Stimulated activated naive CD8-positive, alpha-beta T cell treated with anti-CD3 and anti-CD28 coated beads, Interleukin-15, Interleukin-2, amounts not matched to agents 100 ng/mL and 50 ng/mL, for 24 hours (primary cell): ENCODE measurements around the gene ARF6.
"Not testable (repeated sequence)": the region's sequence is repeated elsewhere in the genome, so short reads cannot be mapped to it uniquely, and the experiment has no call there.

Experiments
- H3K27ac Mint-ChIP-seq: one replicate; pipeline ENCODE4 v1.8.0; 2021; ENCODE audit warnings: mild to moderate bottlenecking, mixed read lengths
- H3K27me3 Mint-ChIP-seq: one replicate; pipeline ENCODE4 v1.8.0; 2021; ENCODE audit warnings: mixed read lengths
- H3K36me3 Mint-ChIP-seq: one replicate; pipeline ENCODE4 v1.8.0; 2021; ENCODE audit warnings: low read depth, mixed read lengths
- H3K4me1 Mint-ChIP-seq: one replicate; pipeline ENCODE4 v1.8.0; 2021; ENCODE audit warnings: low read depth, mixed read lengths
- H3K4me3 Mint-ChIP-seq: one replicate; pipeline ENCODE4 v1.8.0; 2021; ENCODE audit warnings: mild to moderate bottlenecking, mixed read lengths
- H3K9me3 Mint-ChIP-seq: one replicate; pipeline ENCODE4 v1.8.0; 2021; ENCODE audit warnings: mixed read lengths

The ARF6 gene

GRCh38 chr14:49867831-49868719 lies 24.8 kb upstream of the ARF6 start:
- no peaks in the 10 kb centered on the region for H3K36me3 Mint-ChIP-seq
- H3K4me3 Mint-ChIP-seq = peak overlapping the region; percentile 96
- H3K4me1 Mint-ChIP-seq = peaks cover 46% of the 10 kb centered on the region
- no peaks in the 10 kb centered on the region for H3K9me3 Mint-ChIP-seq
- peak overlapping the region; percentile 94 for H3K27ac Mint-ChIP-seq
- H3K27me3 Mint-ChIP-seq = no peaks in the 10 kb centered on the region

GRCh38 chr14:49868720-49869114 lies 24.2 kb upstream of the ARF6 start:
- peaks cover 46% of the 10 kb centered on the region for H3K4me1 Mint-ChIP-seq
- H3K27me3 Mint-ChIP-seq = no peaks in the 10 kb centered on the region
- peak overlapping the region; percentile 96 for H3K4me3 Mint-ChIP-seq
- peak overlapping the region; percentile 94 for H3K27ac Mint-ChIP-seq
- no peaks in the 10 kb centered on the region for H3K9me3 Mint-ChIP-seq
- H3K36me3 Mint-ChIP-seq = no peaks in the 10 kb centered on the region

- Mint-ChIP-seq H3K9me3 (no peaks in the 10 kb centered on the region), H3K27ac (peak overlapping the region; percentile 63), H3K27me3 (no peaks in the 10 kb centered on the region), H3K36me3 (no peaks in the 10 kb centered on the region), H3K4me3 (no peak overlapping the region), H3K4me1 (peaks cover 46% of the 10 kb centered on the region)
These were observed 22.0 kb upstream of the ARF6 start for GRCh38 chr14:49870908-49871307.

GRCh38 chr14:49873548-49873947 lies 19.3 kb upstream of the ARF6 start:
- not testable (repeated sequence) for H3K36me3 Mint-ChIP-seq, H3K4me3 Mint-ChIP-seq, H3K9me3 Mint-ChIP-seq, H3K27ac Mint-ChIP-seq, H3K27me3 Mint-ChIP-seq
- peaks cover 41% of the 10 kb centered on the region for H3K4me1 Mint-ChIP-seq

- peaks cover 36% of the 10 kb centered on the region for H3K4me1 Mint-ChIP-seq
- no peaks in the 10 kb centered on the region for H3K36me3 Mint-ChIP-seq
- no peaks in the 10 kb centered on the region for H3K9me3 Mint-ChIP-seq
- no peaks in the 10 kb centered on the region for H3K27me3 Mint-ChIP-seq
- no peak overlapping the region for H3K27ac Mint-ChIP-seq
- H3K4me3 Mint-ChIP-seq = no peak overlapping the region
These were observed 17.2 kb upstream of the ARF6 start for GRCh38 chr14:49875640-49876198.

- Mint-ChIP-seq H3K36me3 (no peaks in the 10 kb centered on the region), H3K27me3 (no peaks in the 10 kb centered on the region), H3K4me1 (peaks cover 29% of the 10 kb centered on the region), H3K4me3 (no peak overlapping the region), H3K9me3 (no peaks in the 10 kb centered on the region), H3K27ac (no peak overlapping the region)
These were observed 16.2 kb upstream of the ARF6 start for GRCh38 chr14:49876563-49877127.

- Mint-ChIP-seq H3K9me3 (no peaks in the 10 kb centered on the region), H3K36me3 (no peaks in the 10 kb centered on the region), H3K27ac (peak overlapping the region; percentile 16), H3K4me3 (no peak overlapping the region), H3K27me3 (no peaks in the 10 kb centered on the region), H3K4me1 (peaks cover 28% of the 10 kb centered on the region)
These were observed 13.2 kb upstream of the ARF6 start for GRCh38 chr14:49879646-49880204.

- Mint-ChIP-seq H3K4me1 (peaks cover 28% of the 10 kb centered on the region), H3K4me3 (no peak overlapping the region), H3K27ac (no peak overlapping the region), H3K36me3 (no peaks in the 10 kb centered on the region), H3K9me3 (no peaks in the 10 kb centered on the region), H3K27me3 (no peaks in the 10 kb centered on the region)
These were observed 12.4 kb upstream of the ARF6 start for GRCh38 chr14:49880267-49881064.

GRCh38 chr14:49881350-49882001 lies 11.4 kb upstream of the ARF6 start:
- Mint-ChIP-seq H3K36me3 (no peaks in the 10 kb centered on the region), H3K4me1 (peaks cover 31% of the 10 kb centered on the region)

GRCh38 chr14:49882826-49883694 lies 9.8 kb upstream of the ARF6 start:
- Mint-ChIP-seq H3K4me1 (peaks cover 29% of the 10 kb centered on the region), H3K27ac (peak overlapping the region; percentile 31), H3K9me3 (no peaks in the 10 kb centered on the region), H3K36me3 (no peaks in the 10 kb centered on the region), H3K27me3 (no peaks in the 10 kb centered on the region), H3K4me3 (no peak overlapping the region)

More at GRCh38 chr14:49881350-49882001, 11.4 kb upstream of the ARF6 start:
- Mint-ChIP-seq H3K4me3 (no peak overlapping the region), H3K9me3 (no peaks in the 10 kb centered on the region), H3K27ac (no peak overlapping the region), H3K27me3 (no peaks in the 10 kb centered on the region)

- H3K4me1 Mint-ChIP-seq = peaks cover 18% of the 10 kb centered on the region
- H3K27ac Mint-ChIP-seq = peak overlapping the region; percentile 40
- no peak overlapping the region for H3K4me3 Mint-ChIP-seq
- peaks cover under 1% of the 10 kb centered on the region for H3K36me3 Mint-ChIP-seq
- H3K27me3 Mint-ChIP-seq = no peaks in the 10 kb centered on the region
- no peaks in the 10 kb centered on the region for H3K9me3 Mint-ChIP-seq
These were observed 6.4 kb upstream of the ARF6 start for GRCh38 chr14:49886523-49886922.

- Mint-ChIP-seq H3K9me3 (no peaks in the 10 kb centered on the region), H3K36me3 (peaks cover 10% of the 10 kb centered on the region), H3K27me3 (no peaks in the 10 kb centered on the region), H3K4me1 (peaks cover 21% of the 10 kb centered on the region), H3K4me3 (no peak overlapping the region), H3K27ac (no peak overlapping the region)
These were observed 4.6 kb upstream of the ARF6 start for GRCh38 chr14:49888293-49888692.

- Mint-ChIP-seq H3K4me1 (peaks cover 42% of the 10 kb centered on the region), H3K27me3 (no peaks in the 10 kb centered on the region), H3K9me3 (no peaks in the 10 kb centered on the region), H3K27ac (peak overlapping the region; percentile 99), H3K4me3 (peak overlapping the region; percentile 93), H3K36me3 (peaks cover 49% of the 10 kb centered on the region)
These were observed 614 bp upstream of the ARF6 start for GRCh38 chr14:49892301-49892635.
